Kidney (tissue), 14 donors: ENCODE measurements around the gene ANKRD50. TPM values are rescaled to one million over a fixed set of nuclear protein-coding genes. Genes with fewer than 3 reads are reported as not detected.

Source experiments
- DNase-seq, 5 donors: peaks; one replicate each; pipeline ENCODE4 v3.0.0-alpha.2; 2013 to 2020
- FAIRE-seq: peaks from 2 replicates; lab custom pipeline; 2012; peaks lifted over from hg19 to GRCh38; lab: Jason Lieb, UNC
- H3K27ac ChIP-seq, 2 donors: one replicate each; pipeline ENCODE4 v1.7.0; 2013; ENCODE audit warnings: low read depth in 2 of 2, low read length in 2 of 2, inconsistent platforms in 1 of 2
- H3K27me3 ChIP-seq: one replicate; pipeline ENCODE4 v1.7.1; 2013; ENCODE audit warnings: low read length, inconsistent platforms; ENCODE audit not compliant: control insufficient read depth, insufficient read depth
- H3K36me3 ChIP-seq, 3 donors: one replicate each; pipeline versions ENCODE4 v1.7.0 to v1.7.1; 2013; ENCODE audit warnings: low read length in 3 of 3, control low read depth in 1 of 3, inconsistent platforms in 1 of 3; ENCODE audit not compliant: insufficient read depth in 3 of 3, control insufficient read depth in 2 of 3
- H3K4me1 ChIP-seq, 3 donors: one replicate each; pipeline versions ENCODE4 v1.7.0 to v1.7.1; 2013; ENCODE audit warnings: low read length in 3 of 3, inconsistent platforms in 1 of 3, low read depth in 1 of 3; ENCODE audit not compliant: control insufficient read depth in 2 of 3, insufficient read depth in 2 of 3
- H3K4me3 ChIP-seq, 3 donors: one replicate each; pipeline versions ENCODE4 v1.7.0 to v1.8.1; 2013; ENCODE audit warnings: low read length in 3 of 3, control low read depth in 1 of 3, inconsistent platforms in 1 of 3
- H3K9ac ChIP-seq, 3 donors: one replicate each; pipeline versions ENCODE4 v1.7.0 to v1.7.1; 2013; ENCODE audit warnings: low read length in 3 of 3, control low read depth in 1 of 3, inconsistent platforms in 1 of 3
- H3K9me3 ChIP-seq, 3 donors: one replicate each; pipeline versions ENCODE4 v1.7.0 to v1.7.1; 2013; ENCODE audit warnings: low read length in 3 of 3, control low read depth in 1 of 3, inconsistent platforms in 1 of 3; ENCODE audit not compliant: control insufficient read depth in 2 of 3, insufficient read depth in 1 of 3
- intact Hi-C: fragments of 100-400 bp; cut with DNase I; formaldehyde crosslinking; loops from one replicate; pipeline ENCODE4 v1.11.1; 2022
- polyA plus RNA-seq: library from polyadenylated mRNA; stranded (reverse); fragments of 350-450 nt; fragmentation: Illumina TruSeq; extraction: RNeasy Lipid Tissue Mini Kit (QIAGEN cat#74804); gene quantifications from one replicate; pipeline ENCODE4 v1.2.3, GENCODE V29; 2014; ENCODE audit warnings: low read depth, low replicate concordance; ENCODE audit not compliant: insufficient read depth
- total RNA-seq: library from RNA; stranded (reverse); fragmentation: NEBNext Ultra II Directional; extraction: Animal tissue kit (Norgen Biotek cat#: 25700); gene quantifications from one replicate; pipeline ENCODE4 v1.2.1, GENCODE V29; 2021
- TF ChIP-seq, protein P1 (sequence below): IDR thresholded peaks from 3 replicates; pipeline ENCODE4 v1.5.1; 2012; ENCODE audit warnings: mild to moderate bottlenecking, moderate library complexity, borderline replicate concordance; ENCODE audit not compliant: insufficient read depth; ENCODE audit errors: extremely low read depth
- donor health status: control.
- donor health status: control.
- donor health status: control.
- donor health status: control.
- donor health status: control.
- donor health status: DM: yes; HTN: yes; CAD: no.
- donor health status: Normal renal cell carcinoma (clear cell type).

The ANKRD50 gene
- total and polyA plus RNA-seq, 2 donors from 2014 or later = 2.7 to 12.1 TPM

DNA sequence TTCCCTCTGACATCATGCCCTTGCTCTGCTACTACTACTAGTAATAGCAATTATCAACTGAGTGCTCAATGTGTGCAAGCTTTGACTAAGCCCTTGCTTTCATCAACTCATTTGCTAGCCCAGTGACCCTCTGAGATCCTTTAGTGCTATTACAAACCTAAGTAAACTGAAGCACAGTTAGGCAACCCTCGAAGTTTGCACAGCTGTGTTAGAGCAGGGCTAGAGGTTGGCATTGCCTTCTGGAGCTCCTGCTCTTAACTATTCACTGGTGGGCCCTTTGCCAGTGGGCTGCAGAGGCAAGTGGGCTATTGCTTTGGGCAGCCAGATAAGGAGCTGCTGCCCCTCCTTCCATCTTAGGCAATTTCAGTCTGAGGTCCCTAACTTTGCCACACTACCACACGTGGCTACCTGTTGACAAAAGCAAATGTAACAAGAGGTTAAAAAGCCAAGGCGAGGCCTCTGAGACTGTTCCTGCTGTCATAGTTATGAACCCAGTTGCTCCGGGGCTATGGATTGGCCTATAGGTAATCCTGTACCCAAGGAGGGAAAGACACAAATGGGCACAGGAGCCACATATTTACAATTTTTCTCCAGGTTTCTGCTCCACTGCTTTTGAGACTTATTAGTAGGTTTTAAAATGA, 41.5 kb upstream of the ANKRD50 start:
- H3K36me3 ChIP-seq = no peaks in the 10 kb centered on the region
- H3K9me3 ChIP-seq = no peaks in the 10 kb centered on the region
- H3K4me1 ChIP-seq = no peaks in the 10 kb centered on the region
- DNase-seq (no peak), FAIRE-seq (no peak)
- no peaks in the 10 kb centered on the region for H3K27me3 ChIP-seq
- H3K27ac ChIP-seq = no peak overlapping the region
- intact Hi-C loops = no loop called here
- H3K9ac ChIP-seq = no peak overlapping the region
- TF ChIP-seq, protein P1, sequence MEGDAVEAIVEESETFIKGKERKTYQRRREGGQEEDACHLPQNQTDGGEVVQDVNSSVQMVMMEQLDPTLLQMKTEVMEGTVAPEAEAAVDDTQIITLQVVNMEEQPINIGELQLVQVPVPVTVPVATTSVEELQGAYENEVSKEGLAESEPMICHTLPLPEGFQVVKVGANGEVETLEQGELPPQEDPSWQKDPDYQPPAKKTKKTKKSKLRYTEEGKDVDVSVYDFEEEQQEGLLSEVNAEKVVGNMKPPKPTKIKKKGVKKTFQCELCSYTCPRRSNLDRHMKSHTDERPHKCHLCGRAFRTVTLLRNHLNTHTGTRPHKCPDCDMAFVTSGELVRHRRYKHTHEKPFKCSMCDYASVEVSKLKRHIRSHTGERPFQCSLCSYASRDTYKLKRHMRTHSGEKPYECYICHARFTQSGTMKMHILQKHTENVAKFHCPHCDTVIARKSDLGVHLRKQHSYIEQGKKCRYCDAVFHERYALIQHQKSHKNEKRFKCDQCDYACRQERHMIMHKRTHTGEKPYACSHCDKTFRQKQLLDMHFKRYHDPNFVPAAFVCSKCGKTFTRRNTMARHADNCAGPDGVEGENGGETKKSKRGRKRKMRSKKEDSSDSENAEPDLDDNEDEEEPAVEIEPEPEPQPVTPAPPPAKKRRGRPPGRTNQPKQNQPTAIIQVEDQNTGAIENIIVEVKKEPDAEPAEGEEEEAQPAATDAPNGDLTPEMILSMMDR = no peak
- H3K4me3 ChIP-seq = no peak overlapping the region

DNA sequence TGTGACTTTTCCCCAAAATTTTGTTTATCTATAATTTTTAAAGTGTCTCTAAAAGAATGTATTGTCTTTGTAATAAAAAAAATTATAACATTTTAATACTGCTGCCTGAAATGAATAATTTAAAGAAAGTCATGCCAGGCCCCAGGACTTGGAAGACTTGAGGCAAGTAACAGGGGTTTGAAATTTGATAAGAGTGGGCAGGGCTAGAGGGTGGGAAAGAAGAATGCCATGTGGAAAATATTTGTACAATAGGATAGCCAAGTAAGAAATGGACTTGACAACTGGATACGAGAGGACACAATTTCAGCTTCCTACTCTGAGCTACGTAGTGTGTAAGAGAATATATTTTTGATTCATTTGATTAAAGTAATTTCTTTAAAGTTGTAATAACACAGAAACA, 36.9 kb upstream of the ANKRD50 start:
- intact Hi-C loops = no loop called here
- Histone ChIP-seq H3K9ac (no peak overlapping the region), H3K9me3 (no peaks in the 10 kb centered on the region), H3K4me1 (no peaks in the 10 kb centered on the region), H3K4me3 (no peak overlapping the region), H3K27me3 (no peaks in the 10 kb centered on the region), H3K27ac (no peak overlapping the region), H3K36me3 (no peaks in the 10 kb centered on the region)
- DNase-seq = no peak
- no peak for FAIRE-seq
- TF ChIP-seq, protein P1 = no peak

DNA sequence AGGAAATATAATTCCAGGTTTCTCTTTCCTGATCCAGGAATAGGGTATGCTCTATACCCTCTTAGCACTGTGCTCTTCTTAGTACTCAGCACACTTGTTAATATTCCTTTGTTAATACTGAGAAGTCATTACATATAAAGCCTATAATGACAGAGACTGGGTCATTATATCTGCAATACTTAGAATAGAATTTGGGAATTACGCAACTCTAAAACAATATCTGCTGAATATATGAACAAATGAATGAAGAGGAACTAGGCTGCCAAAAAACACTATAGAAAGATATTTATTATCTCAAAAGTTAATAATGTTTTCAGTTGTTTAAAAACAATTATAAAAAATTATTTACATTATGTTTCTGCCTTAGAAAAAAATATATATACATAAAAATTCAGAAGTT, 36.4 kb upstream of the ANKRD50 start:
- FAIRE-seq (no peak), DNase-seq (no peak)
- H3K36me3 ChIP-seq = no peaks in the 10 kb centered on the region
- H3K9ac ChIP-seq = no peak overlapping the region
- TF ChIP-seq, protein P1 = no peak
- H3K27me3 ChIP-seq = no peaks in the 10 kb centered on the region
- H3K4me3 ChIP-seq = no peak overlapping the region
- no peaks in the 10 kb centered on the region for H3K9me3 ChIP-seq
- no peaks in the 10 kb centered on the region for H3K4me1 ChIP-seq
- H3K27ac ChIP-seq = no peak overlapping the region
- intact Hi-C loops = no loop called here
